Peyer's patch (tissue), 4 donors: ENCODE results near the gene TTC31. TPM values are rescaled to one million over a fixed set of nuclear protein-coding genes. Genes with fewer than 3 reads are reported as not detected.

Source experiments
- DNase-seq, 3 donors: peaks; one replicate each; pipeline ENCODE4 v3.0.0-alpha.2; 2017 to 2019
- H3K27ac ChIP-seq, 4 donors: fragments of 200-600 bp; sonication (generic); one replicate each; pipeline ENCODE4 v1.5.1; 2016 to 2019
- H3K27me3 ChIP-seq, 2 donors: fragments of 200-600 bp; sonication (generic); one replicate each; pipeline ENCODE4 v1.5.1; 2019
- H3K36me3 ChIP-seq, 3 donors: fragments of 200-600 bp; sonication (generic); one replicate each; pipeline ENCODE4 v1.5.1; 2016 to 2019
- H3K4me1 ChIP-seq, 4 donors: fragments of 200-600 bp; sonication (generic); one replicate each; pipeline ENCODE4 v1.5.1; 2016 to 2019
- H3K4me3 ChIP-seq, 4 donors: fragments of 200-600 bp; sonication (generic); 1 replicate in 3 of 4; 2 replicates in 1 of 4; pipeline ENCODE4 v1.5.1; 2016 to 2019; ENCODE audit warnings: mild to moderate bottlenecking in 1 of 4
- H3K9me3 ChIP-seq, 4 donors: fragments of 200-600 bp; sonication (generic); one replicate each; pipeline ENCODE4 v1.5.1; 2016 to 2019; ENCODE audit warnings: mild to moderate bottlenecking in 1 of 4
- POLR2A ChIP-seq, 2 donors: fragments of 450-650 bp; IDR thresholded peaks; one replicate each; pipeline ENCODE4 v1.5.1; 2017; ENCODE audit warnings: antibody characterized with exemption in 2 of 2, mild to moderate bottlenecking in 2 of 2, moderate library complexity in 2 of 2
- total RNA-seq, 4 donors: library from RNA; depleted of rRNA; stranded (reverse); fragments of >200 nt; gene quantifications; one replicate each; pipeline ENCODE4 v1.1.0, GENCODE V29; 2016
- TF ChIP-seq, protein P1 (sequence below), 6 experiments: fragments of 450-650 bp in 4 of 6; fragments of 200-600 bp in 2 of 6; sonication (generic) in 1 of 6; IDR thresholded peaks; one replicate each; pipeline ENCODE4 v1.5.1; 2017 to 2019; ENCODE audit warnings: antibody characterized with exemption in 6 of 6, mild to moderate bottlenecking in 3 of 6, moderate library complexity in 1 of 6

TTC31 gene
- total RNA-seq, 4 donors from 2014 or later: 42.9 to 79.5 (median 65.2) TPM

DNA sequence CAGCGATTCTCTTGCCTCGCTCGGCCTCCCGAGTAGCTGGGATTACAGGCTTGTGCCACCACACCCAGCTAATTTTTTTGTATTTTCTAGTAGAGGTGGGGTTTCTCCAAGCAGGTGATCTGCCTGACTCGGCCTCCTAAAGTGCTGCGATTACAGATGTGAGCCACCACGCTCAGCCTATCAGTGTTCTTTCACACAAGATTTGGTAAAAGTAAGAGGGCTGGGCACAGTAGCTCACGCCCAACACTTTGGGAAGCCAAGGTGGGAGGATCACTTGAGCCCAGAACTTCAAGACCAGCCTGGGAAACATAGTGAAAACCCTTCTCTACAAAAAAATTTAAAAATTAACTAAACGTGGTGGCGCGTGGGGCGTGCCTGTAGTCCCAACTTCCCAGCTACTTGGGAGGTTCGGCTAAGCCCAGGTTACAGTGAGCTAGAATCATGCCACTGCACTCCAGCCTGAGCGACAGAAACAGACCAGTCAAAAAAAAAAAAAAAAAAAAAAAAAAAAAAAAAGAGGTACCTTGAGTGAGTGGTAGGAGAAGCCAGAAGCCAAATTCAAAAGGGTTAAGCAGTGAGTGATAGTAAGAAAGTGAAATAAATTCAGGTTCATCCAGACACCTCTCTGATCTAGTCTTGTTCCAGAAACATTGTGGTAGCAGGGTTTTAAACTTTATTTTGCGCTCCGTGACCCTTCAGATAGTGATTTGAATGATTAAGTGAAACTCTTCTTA lies 11.4 kb upstream of the TTC31 start:
- Histone ChIP-seq H3K27ac (peak overlapping the region; percentile 79 to 92 (median 86)), H3K36me3 (peaks cover 0 to 17% (median 0%) of the 10 kb centered on the region in 3 donors), H3K4me1 (peaks cover 2 to 20% (median 7%) of the 10 kb centered on the region in 4 donors), H3K27me3 (no peaks in the 10 kb centered on the region), H3K4me3 (peak overlapping the region; percentile 49 to 62 (median 60)), H3K9me3 (no peaks in the 10 kb centered on the region)
- TF ChIP-seq, protein P1, sequence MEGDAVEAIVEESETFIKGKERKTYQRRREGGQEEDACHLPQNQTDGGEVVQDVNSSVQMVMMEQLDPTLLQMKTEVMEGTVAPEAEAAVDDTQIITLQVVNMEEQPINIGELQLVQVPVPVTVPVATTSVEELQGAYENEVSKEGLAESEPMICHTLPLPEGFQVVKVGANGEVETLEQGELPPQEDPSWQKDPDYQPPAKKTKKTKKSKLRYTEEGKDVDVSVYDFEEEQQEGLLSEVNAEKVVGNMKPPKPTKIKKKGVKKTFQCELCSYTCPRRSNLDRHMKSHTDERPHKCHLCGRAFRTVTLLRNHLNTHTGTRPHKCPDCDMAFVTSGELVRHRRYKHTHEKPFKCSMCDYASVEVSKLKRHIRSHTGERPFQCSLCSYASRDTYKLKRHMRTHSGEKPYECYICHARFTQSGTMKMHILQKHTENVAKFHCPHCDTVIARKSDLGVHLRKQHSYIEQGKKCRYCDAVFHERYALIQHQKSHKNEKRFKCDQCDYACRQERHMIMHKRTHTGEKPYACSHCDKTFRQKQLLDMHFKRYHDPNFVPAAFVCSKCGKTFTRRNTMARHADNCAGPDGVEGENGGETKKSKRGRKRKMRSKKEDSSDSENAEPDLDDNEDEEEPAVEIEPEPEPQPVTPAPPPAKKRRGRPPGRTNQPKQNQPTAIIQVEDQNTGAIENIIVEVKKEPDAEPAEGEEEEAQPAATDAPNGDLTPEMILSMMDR (IDR thresholded peaks at IDR 0.05): no peak
- no peak for TF ChIP-seq POLR2A (IDR thresholded peaks at IDR 0.05)
- no peak for DNase-seq

DNA sequence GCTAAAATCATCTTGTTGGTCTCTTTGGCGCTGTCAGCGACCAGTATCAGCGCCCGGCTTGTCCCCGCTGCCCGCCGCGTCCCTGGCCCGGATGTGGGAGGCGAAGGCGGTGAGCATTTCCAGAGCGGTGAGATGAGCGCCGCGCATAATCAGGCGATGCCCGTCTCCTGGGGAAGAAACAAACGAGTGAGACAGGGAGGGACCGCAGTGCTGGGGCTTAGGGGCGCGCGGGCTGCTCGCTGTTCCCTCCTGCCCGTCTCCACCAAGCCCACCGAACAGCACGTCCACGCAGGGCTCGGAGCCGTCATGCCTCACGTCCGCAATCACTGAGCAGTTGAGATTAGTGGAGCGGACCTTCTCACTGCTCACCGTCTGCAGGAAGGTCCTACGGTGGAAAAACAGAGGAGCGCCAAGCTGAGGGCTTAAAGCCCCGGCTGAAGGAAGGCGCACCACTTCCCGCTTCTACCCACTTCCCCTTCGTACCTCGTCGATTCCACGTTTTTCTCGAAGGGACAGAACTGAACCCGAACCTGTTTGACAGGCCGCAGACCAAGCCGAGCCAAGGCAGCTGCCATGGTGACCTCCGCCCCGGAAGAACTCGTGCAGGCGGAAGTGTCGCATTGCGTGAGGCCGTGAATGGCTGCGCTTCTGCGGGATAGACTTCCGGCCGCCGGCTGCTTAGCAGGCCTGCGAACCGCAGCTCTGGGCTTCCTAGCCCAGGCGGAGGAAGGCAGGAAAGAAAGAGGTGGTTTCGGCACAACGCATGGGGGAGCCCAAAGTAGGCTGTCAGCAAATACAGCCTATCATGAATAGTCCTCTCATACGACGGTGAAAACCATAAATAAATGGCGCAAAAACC lies 10.6 kb upstream of the TTC31 start, which contains the start of gene MRPL53:
TSS of gene MRPL53 (minus strand) at position 595 of the 859 bp plus-strand sequence. CDS start at position 575, 20 bp downstream.
- Histone ChIP-seq H3K4me3 (peak within 1 kb of the TSS; percentile 49 to 62 (median 60)), H3K4me1 (peaks cover 2 to 25% (median 7%) of the 10 kb centered on the region in 4 donors), H3K27me3 (no peaks in the 10 kb centered on the region), H3K36me3 (peaks cover 0 to 24% (median 0%) of the 10 kb centered on the region in 3 donors), H3K9me3 (no peaks in the 10 kb centered on the region), H3K27ac (peak within 1 kb of the TSS; percentile 79 to 92 (median 86))
- TF ChIP-seq, protein P1 (IDR thresholded peaks at IDR 0.05): no peak
- TF ChIP-seq POLR2A (IDR thresholded peaks at IDR 0.05): peak; percentile 79 to 80
- peak; percentile 96 to 98 (median 97) for DNase-seq

DNA sequence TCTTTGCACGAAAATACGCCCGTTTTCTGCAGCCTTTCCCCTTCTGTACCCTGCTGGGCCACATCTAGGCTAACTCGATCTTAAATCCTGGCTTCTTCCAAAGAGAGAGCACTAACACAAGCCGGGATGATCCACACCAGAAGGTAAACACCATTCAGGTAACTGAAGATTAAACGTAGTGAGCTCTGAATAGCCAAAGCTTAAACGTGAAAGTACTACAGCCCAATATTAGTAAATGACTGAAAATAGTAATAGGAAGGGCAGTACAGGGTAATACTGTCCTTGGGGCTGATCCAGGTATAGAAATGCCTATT lies 10.0 kb upstream of the TTC31 start:
- H3K27me3 ChIP-seq: no peaks in the 10 kb centered on the region
- H3K4me3 ChIP-seq: peak overlapping the region; percentile 49 to 62 (median 60)
- peak overlapping the region; percentile 79 to 92 (median 86) for H3K27ac ChIP-seq
- DNase-seq: no peak
- H3K9me3 ChIP-seq: no peaks in the 10 kb centered on the region
- TF ChIP-seq, protein P1 (IDR thresholded peaks at IDR 0.05): no peak
- TF ChIP-seq POLR2A (IDR thresholded peaks at IDR 0.05): no peak
- H3K36me3 ChIP-seq: peaks cover 0 to 28% (median 0%) of the 10 kb centered on the region in 3 donors
- peaks cover 2 to 29% (median 7%) of the 10 kb centered on the region in 4 donors for H3K4me1 ChIP-seq

DNA sequence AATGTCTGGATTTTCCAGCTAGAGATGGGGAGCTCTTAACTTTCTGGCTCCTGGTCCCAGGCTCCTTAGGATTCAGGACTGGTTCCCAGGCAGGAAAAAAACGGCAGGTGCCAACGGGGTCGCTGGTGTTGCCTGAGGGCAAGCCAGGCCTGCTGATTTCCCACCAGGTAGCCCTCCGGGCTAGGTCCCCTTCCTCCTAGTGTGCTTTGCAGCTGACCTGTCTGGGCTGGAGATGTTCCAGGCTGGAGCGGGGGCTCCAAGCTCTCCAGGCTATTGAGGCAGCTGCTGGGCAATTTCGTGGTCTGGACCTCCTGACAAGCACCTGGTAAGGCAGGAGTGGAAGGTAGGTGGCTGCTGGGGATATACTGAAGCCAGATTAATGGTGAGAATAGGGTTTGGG lies 8.4 kb upstream of the TTC31 start:
- peaks cover 2 to 29% (median 7%) of the 10 kb centered on the region in 4 donors for H3K4me1 ChIP-seq
- TF ChIP-seq POLR2A (IDR thresholded peaks at IDR 0.05): no peak
- TF ChIP-seq, protein P1 (IDR thresholded peaks at IDR 0.05): no peak
- peaks cover 0 to 35% (median 0%) of the 10 kb centered on the region in 3 donors for H3K36me3 ChIP-seq
- no peak overlapping the region for H3K27ac ChIP-seq
- no peaks in the 10 kb centered on the region for H3K27me3 ChIP-seq
- peak in 1 of 3 donors; percentile 47 for DNase-seq
- H3K4me3 ChIP-seq: no peak overlapping the region
- H3K9me3 ChIP-seq: no peaks in the 10 kb centered on the region

DNA sequence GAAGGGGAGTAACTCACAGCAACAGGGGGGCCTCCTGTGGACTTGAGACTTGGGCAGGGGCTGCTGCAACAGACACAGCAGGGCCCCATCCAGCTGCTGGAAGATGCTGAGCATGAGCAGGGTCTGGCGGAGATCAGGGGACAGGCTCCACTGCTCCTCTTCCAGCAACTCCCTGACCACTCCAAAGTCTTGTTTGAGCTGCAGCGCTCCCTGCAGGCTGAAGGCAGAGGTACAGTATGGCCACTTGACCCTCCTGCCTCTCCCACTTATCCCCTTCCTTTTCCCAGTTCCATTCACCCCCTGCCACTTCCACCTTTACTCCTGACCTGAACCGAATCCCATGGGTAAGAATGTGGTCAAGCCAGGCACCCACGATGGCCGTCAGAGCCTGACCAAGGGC lies 8.0 kb upstream of the TTC31 start:
- peaks cover 2 to 33% (median 7%) of the 10 kb centered on the region in 4 donors for H3K4me1 ChIP-seq
- TF ChIP-seq, protein P1 (IDR thresholded peaks at IDR 0.05): peak in 1 of 6 experiments; percentile 23
- TF ChIP-seq POLR2A (IDR thresholded peaks at IDR 0.05): no peak
- no peak overlapping the region for H3K27ac ChIP-seq
- H3K4me3 ChIP-seq: no peak overlapping the region
- no peaks in the 10 kb centered on the region for H3K9me3 ChIP-seq
- H3K36me3 ChIP-seq: peaks cover 0 to 39% (median 0%) of the 10 kb centered on the region in 3 donors
- DNase-seq: peak in 1 of 3 donors; percentile 47
- H3K27me3 ChIP-seq: no peaks in the 10 kb centered on the region
